Measurements from ENCODE around the gene NUMB.

NUMB gene

GRCh38 chr14:73250781-73251500 lies 207.4 kb downstream of the NUMB start:
- H3K4me3 ChIP-seq (ENCODE audit: low read depth in 1 of 2, low read length in 2 of 2) = no peak overlapping the region
- no peak overlapping the region for H2AFZ ChIP-seq (ENCODE audit: low read depth, low read length)
- H3K4me2 ChIP-seq (ENCODE audit: insufficient read depth, low read length) = no peak overlapping the region
- H3K9me3 ChIP-seq (ENCODE audit: insufficient read depth, low read length, severe bottlenecking) = no peaks in the 10 kb centered on the region
- no peaks in the 10 kb centered on the region for H3K27me3 ChIP-seq (ENCODE audit: insufficient read depth, low read length, poor library complexity)
- H3K27ac ChIP-seq (ENCODE audit: low read length) = no peak overlapping the region
- TF ChIP-seq CTCF (IDR thresholded peaks at IDR 0.05; ENCODE audit: borderline replicate concordance, extremely low read depth, low read length, poor library complexity, severe bottlenecking) (no peak), EZH2 (IDR thresholded peaks at IDR 0.05; ENCODE audit: borderline replicate concordance, low read depth, low read length, severe bottlenecking) (no peak)
- no peaks in the 10 kb centered on the region for H3K36me3 ChIP-seq (ENCODE audit: insufficient read depth, low read length)
- no peak overlapping the region for H3K9ac ChIP-seq (ENCODE audit: low read depth, low read length)
- no peaks in the 10 kb centered on the region; the same call in 1 of the 2 replicates for H4K20me1 ChIP-seq (ENCODE audit: insufficient read depth, low read length)
- H3K4me1 ChIP-seq (ENCODE audit: insufficient read depth, low read length) = peaks cover 11% of the 10 kb centered on the region
- ATAC-seq (ENCODE audit: insufficient read depth, low read depth) (no peak), DNase-seq (no peak)
- H3K79me2 ChIP-seq (ENCODE audit: insufficient read depth, low read length) = no peaks in the 10 kb centered on the region

DNA sequence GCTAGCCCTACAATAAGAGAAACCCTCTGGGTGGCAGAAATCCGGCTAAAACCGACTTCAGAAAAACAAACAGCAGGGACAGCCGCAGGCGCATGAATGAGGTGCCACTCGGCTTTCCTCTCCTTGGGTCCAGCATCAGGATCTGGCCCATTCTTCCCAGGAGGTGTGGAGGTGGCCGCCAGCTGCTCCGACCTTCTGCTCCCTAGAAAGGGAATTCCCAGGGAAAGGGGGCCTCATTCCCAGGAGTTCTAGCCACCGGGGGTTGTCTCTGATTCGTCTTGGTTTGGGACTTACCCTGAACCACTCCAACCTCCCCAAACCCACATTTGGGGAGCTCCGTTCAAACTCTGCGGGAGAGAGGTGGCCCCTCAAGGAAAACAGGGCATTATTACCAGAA lies 208.0 kb downstream of the NUMB start:
- Histone ChIP-seq H3K4me1 (ENCODE audit: insufficient read depth, low read length) (peaks cover 17% of the 10 kb centered on the region), H2AFZ (ENCODE audit: low read depth, low read length) (no peak overlapping the region), H3K79me2 (ENCODE audit: insufficient read depth, low read length) (no peaks in the 10 kb centered on the region), H3K27ac (ENCODE audit: low read length) (no peak overlapping the region), H3K4me2 (ENCODE audit: insufficient read depth, low read length) (no peak overlapping the region), H3K36me3 (ENCODE audit: insufficient read depth, low read length) (no peaks in the 10 kb centered on the region), H3K4me3 (ENCODE audit: low read depth in 1 of 2, low read length in 2 of 2) (no peak overlapping the region), H4K20me1 (ENCODE audit: insufficient read depth, low read length) (no peaks in the 10 kb centered on the region; the same call in 1 of the 2 replicates), H3K27me3 (ENCODE audit: insufficient read depth, low read length, poor library complexity) (no peaks in the 10 kb centered on the region), H3K9ac (ENCODE audit: low read depth, low read length) (no peak overlapping the region), H3K9me3 (ENCODE audit: insufficient read depth, low read length, severe bottlenecking) (no peaks in the 10 kb centered on the region)
- ATAC-seq (ENCODE audit: insufficient read depth, low read depth) (no peak), DNase-seq (no peak)
- TF ChIP-seq CTCF (IDR thresholded peaks at IDR 0.05; ENCODE audit: borderline replicate concordance, extremely low read depth, low read length, poor library complexity, severe bottlenecking) (no peak), EZH2 (IDR thresholded peaks at IDR 0.05; ENCODE audit: borderline replicate concordance, low read depth, low read length, severe bottlenecking) (no peak)

DNA sequence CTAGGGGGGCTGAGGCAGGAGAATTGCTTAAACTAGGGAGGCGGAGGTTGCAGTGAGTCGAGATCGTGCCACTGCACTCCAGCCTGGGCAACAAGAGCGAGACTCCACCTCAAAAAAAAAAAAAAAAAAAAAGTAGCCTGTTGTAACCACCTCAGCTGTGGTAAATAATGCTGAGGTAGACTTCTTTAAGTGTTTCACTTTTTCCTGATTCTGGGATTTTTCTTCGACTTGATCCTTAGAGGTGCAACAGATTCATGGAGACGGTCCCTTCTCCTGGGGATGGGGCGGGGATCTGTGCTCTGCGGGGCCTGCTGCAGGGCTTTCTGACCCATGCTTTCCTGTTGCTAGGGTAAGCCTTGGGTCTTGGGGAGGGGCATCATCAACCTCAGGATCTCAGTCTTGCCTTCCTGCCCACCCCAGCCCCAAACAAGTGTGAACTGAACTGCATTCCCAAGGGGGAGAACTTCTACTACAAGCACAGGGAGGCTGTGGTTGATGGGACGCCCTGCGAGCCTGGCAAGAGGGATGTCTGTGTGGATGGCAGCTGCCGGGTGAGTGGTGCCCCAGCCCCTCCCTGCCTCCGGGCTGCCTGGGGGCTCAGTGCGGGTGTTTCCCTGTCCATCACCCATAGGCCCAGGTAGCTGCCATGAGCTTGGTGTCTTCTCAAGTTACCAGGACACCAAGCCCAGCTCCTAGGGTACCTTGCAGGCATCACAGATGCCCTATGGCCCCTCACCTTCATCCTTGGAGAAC lies 208.6 kb downstream of the NUMB start:
- Histone ChIP-seq H3K36me3 (ENCODE audit: insufficient read depth, low read length) (no peaks in the 10 kb centered on the region), H2AFZ (ENCODE audit: low read depth, low read length) (no peak overlapping the region), H3K9me3 (ENCODE audit: insufficient read depth, low read length, severe bottlenecking) (no peaks in the 10 kb centered on the region), H3K27ac (ENCODE audit: low read length) (no peak overlapping the region), H3K4me3 (ENCODE audit: low read depth in 1 of 2, low read length in 2 of 2) (no peak overlapping the region), H3K9ac (ENCODE audit: low read depth, low read length) (no peak overlapping the region), H3K4me2 (ENCODE audit: insufficient read depth, low read length) (no peak overlapping the region), H3K79me2 (ENCODE audit: insufficient read depth, low read length) (no peaks in the 10 kb centered on the region), H3K4me1 (ENCODE audit: insufficient read depth, low read length) (peaks cover 17% of the 10 kb centered on the region), H4K20me1 (ENCODE audit: insufficient read depth, low read length) (no peaks in the 10 kb centered on the region; the same call in 1 of the 2 replicates), H3K27me3 (ENCODE audit: insufficient read depth, low read length, poor library complexity) (no peaks in the 10 kb centered on the region)
- DNase-seq (no peak), ATAC-seq (ENCODE audit: insufficient read depth, low read depth) (no peak)
- TF ChIP-seq EZH2 (IDR thresholded peaks at IDR 0.05; ENCODE audit: borderline replicate concordance, low read depth, low read length, severe bottlenecking) (no peak), CTCF (IDR thresholded peaks at IDR 0.05; ENCODE audit: borderline replicate concordance, extremely low read depth, low read length, poor library complexity, severe bottlenecking) (no peak)
